SU-DHL-6 (cell line): ENCODE measurements around the gene TRMT6.

ENCODE experiments used
- H2AFZ ChIP-seq: fragments of 200-600 bp; sonication (generic); 2 replicates; pipeline ENCODE4 v1.6.1; 2014; ENCODE audit warnings: low read depth, mild to moderate bottlenecking, moderate library complexity, mixed read lengths, antibody characterized with exemption, low read length; ENCODE audit not compliant: severe bottlenecking
- H3F3A ChIP-seq: fragments of 200-600 bp; shearing (Covaris generic); 2 replicates; pipeline ENCODE4 v1.6.0; 2016; ENCODE audit warnings: antibody characterized with exemption, mild to moderate bottlenecking; ENCODE audit not compliant: insufficient read depth
- H3K27ac ChIP-seq: fragments of 200-600 bp; sonication (generic); 2 replicates; pipeline ENCODE4 v1.5.1; 2016; ENCODE audit warnings: low read depth, mild to moderate bottlenecking, low read length, moderate library complexity, mixed read lengths
- H3K27me3 ChIP-seq: fragments of 200-600 bp; sonication (generic), shearing (Covaris generic); 2 replicates; pipeline ENCODE4 v1.6.0; 2014; ENCODE audit warnings: mild to moderate bottlenecking, low read length
- H3K36me3 ChIP-seq: fragments of 200-600 bp; sonication (generic); 2 replicates; pipeline ENCODE4 v1.6.1; 2014; ENCODE audit warnings: mild to moderate bottlenecking, low read length, mixed read lengths
- H3K4me2 ChIP-seq: fragments of 300-600, 200-600 bp; shearing (Covaris generic), sonication (generic); 2 replicates; pipeline ENCODE4 v1.6.0; 2014; ENCODE audit warnings: low read length, low read depth, mild to moderate bottlenecking; ENCODE audit not compliant: poor library complexity, severe bottlenecking
- H3K4me3 ChIP-seq: fragments of 200-600 bp; sonication (generic); 2 replicates; pipeline ENCODE4 v1.5.1; 2014; ENCODE audit warnings: antibody characterized with exemption, low read length, mild to moderate bottlenecking, mixed read lengths; ENCODE audit not compliant: insufficient read depth, poor library complexity, severe bottlenecking
- H3K79me2 ChIP-seq: fragments of 200-600 bp; sonication (generic); 2 replicates; pipeline ENCODE4 v1.6.1; 2014; ENCODE audit warnings: mild to moderate bottlenecking, low read length, moderate library complexity; ENCODE audit not compliant: insufficient read depth
- H3K9ac ChIP-seq: fragments of 200-600 bp; sonication (generic); 2 replicates; pipeline ENCODE4 v1.7.0; 2014; ENCODE audit warnings: mild to moderate bottlenecking, low read length
- H3K9me2 ChIP-seq: fragments of 200-600 bp; sonication (generic); replicated peaks from 2 replicates; pipeline ENCODE4 v1.6.1; 2014; ENCODE audit warnings: low read length; ENCODE audit not compliant: insufficient read depth
- H3K9me3 ChIP-seq: fragments of 200-600 bp; sonication (generic); 2 replicates; pipeline ENCODE4 v1.6.1; 2014; ENCODE audit warnings: low read length, mixed read lengths; ENCODE audit not compliant: insufficient read depth
- H4K20me1 ChIP-seq: fragments of 200-600 bp; sonication (generic); 2 replicates; pipeline ENCODE4 v1.6.1; 2014; ENCODE audit warnings: low read depth, mild to moderate bottlenecking, antibody characterized with exemption, low read length, moderate library complexity, mixed read lengths
- EZH2phosphoT487 ChIP-seq: fragments of 200-600 bp; sonication (generic), shearing (Covaris generic); conservative IDR thresholded peaks from 2 replicates; pipeline ENCODE4 v1.6.1; 2018; ENCODE audit warnings: mild to moderate bottlenecking, antibody characterized with exemption, low read length, moderate library complexity, mixed read lengths
- TF ChIP-seq, protein P1 (sequence below): fragments of 200-600 bp; sonication (generic); IDR thresholded peaks from one replicate; pipeline ENCODE4 v1.5.1; 2017; ENCODE audit warnings: antibody characterized with exemption, mild to moderate bottlenecking, low read length, moderate library complexity; ENCODE audit not compliant: insufficient read depth, poor library complexity, severe bottlenecking

The TRMT6 gene, protein sequence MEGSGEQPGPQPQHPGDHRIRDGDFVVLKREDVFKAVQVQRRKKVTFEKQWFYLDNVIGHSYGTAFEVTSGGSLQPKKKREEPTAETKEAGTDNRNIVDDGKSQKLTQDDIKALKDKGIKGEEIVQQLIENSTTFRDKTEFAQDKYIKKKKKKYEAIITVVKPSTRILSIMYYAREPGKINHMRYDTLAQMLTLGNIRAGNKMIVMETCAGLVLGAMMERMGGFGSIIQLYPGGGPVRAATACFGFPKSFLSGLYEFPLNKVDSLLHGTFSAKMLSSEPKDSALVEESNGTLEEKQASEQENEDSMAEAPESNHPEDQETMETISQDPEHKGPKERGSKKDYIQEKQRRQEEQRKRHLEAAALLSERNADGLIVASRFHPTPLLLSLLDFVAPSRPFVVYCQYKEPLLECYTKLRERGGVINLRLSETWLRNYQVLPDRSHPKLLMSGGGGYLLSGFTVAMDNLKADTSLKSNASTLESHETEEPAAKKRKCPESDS

DNA sequence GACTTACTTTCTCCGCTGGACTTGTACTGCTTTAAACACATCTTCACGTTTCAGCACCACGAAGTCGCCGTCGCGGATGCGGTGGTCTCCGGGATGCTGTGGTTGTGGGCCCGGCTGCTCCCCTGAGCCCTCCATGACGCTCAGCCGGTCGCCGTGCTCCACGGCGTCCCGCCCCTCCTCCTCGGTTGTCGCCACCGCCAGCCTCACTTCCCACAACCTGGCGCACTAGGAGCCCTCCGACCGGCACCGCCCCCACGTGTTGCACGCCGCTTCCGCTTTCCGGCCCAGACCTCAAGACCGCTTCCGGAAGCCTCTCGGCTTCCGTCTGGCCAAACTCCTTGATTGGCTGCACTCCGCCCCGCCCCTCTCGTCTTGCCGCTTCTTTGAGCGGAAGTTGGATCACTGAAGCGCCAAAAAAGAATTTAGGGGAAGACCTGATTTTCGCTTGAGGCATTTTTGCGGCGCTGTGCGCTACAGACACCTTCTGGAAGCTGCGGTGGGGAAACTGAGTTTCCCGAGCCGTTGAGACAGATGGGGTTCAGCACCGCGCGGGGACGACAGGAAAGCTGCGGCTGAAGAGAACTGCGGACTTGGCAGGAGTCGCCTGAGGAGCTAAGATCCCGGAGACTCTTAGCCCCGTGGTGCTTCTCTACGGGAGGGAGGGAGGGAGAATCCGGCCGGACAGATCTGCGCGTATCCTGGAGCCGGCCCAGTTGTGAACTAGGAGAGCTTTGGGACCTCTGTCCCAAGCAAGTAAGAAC lies at the start of gene TRMT6, which contains the start of gene MCM8:
Gene TRMT6 (minus strand): TSS at position 263 of the 761 bp plus-strand sequence. CDS start 128 bp downstream, at position 135.
Gene MCM8 (plus strand): TSS at position 382 of the 761 bp plus-strand sequence. CDS start 1,364 bp downstream, outside the sequence.
- no peaks in the 10 kb centered on the region for H3F3A ChIP-seq
- peaks cover 41% of the 10 kb centered on the region; the same call in 1 of the 2 replicates for H3K36me3 ChIP-seq
- H3K4me2 ChIP-seq, result peak within 1 kb of the TSS; percentile 96
- peaks cover 71% of the 10 kb centered on the region for H3K79me2 ChIP-seq
- no peak for TF ChIP-seq EZH2phosphoT487
- TF ChIP-seq, protein P1, sequence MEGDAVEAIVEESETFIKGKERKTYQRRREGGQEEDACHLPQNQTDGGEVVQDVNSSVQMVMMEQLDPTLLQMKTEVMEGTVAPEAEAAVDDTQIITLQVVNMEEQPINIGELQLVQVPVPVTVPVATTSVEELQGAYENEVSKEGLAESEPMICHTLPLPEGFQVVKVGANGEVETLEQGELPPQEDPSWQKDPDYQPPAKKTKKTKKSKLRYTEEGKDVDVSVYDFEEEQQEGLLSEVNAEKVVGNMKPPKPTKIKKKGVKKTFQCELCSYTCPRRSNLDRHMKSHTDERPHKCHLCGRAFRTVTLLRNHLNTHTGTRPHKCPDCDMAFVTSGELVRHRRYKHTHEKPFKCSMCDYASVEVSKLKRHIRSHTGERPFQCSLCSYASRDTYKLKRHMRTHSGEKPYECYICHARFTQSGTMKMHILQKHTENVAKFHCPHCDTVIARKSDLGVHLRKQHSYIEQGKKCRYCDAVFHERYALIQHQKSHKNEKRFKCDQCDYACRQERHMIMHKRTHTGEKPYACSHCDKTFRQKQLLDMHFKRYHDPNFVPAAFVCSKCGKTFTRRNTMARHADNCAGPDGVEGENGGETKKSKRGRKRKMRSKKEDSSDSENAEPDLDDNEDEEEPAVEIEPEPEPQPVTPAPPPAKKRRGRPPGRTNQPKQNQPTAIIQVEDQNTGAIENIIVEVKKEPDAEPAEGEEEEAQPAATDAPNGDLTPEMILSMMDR, result no peak
- H3K4me3 ChIP-seq, result peak within 1 kb of the TSS; percentile 95
- H3K9ac ChIP-seq, result peak within 1 kb of the TSS; percentile 80
- no peaks in the 10 kb centered on the region for H3K9me3 ChIP-seq
- no peaks in the 10 kb centered on the region for H4K20me1 ChIP-seq
- peak within 1 kb of the TSS; percentile 57 for H2AFZ ChIP-seq
- H3K9me2 ChIP-seq, result no peaks in the 10 kb centered on the region
- peak within 1 kb of the TSS; percentile 59 for H3K27ac ChIP-seq
- H3K27me3 ChIP-seq, result no peaks in the 10 kb centered on the region

DNA sequence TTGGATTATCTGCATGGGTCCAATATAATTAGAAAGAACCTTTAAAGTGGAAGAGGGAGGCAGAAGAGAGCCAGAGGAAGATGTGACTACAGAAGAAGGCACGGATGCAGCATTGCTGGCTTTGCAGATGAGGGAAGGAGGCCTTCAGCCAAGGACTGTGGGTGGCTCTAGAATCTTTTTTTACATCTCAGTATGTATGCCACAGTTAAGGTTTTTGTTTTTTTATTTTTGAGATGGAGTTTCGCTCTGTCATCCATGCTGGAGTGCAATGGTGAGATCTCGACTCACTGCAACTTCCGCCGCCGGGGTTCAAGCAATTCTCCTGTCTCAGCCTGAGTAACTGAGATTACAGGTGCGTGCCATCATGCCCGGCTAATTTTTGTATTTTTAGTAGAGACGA lies 49.5 kb upstream of the TRMT6 start:
- Histone ChIP-seq H3K27me3 (no peaks in the 10 kb centered on the region), H4K20me1 (no peaks in the 10 kb centered on the region), H3K36me3 (peaks cover 16% of the 10 kb centered on the region), H3K27ac (no peak overlapping the region), H3K9me3 (no peaks in the 10 kb centered on the region), H3K79me2 (no peaks in the 10 kb centered on the region), H2AFZ (no peak overlapping the region), H3K4me2 (no peak overlapping the region), H3K4me3 (no peak overlapping the region), H3F3A (peaks cover 34% of the 10 kb centered on the region), H3K9ac (no peak overlapping the region), H3K9me2 (no peaks in the 10 kb centered on the region)
- TF ChIP-seq, protein P1, result no peak
- no peak for TF ChIP-seq EZH2phosphoT487

DNA sequence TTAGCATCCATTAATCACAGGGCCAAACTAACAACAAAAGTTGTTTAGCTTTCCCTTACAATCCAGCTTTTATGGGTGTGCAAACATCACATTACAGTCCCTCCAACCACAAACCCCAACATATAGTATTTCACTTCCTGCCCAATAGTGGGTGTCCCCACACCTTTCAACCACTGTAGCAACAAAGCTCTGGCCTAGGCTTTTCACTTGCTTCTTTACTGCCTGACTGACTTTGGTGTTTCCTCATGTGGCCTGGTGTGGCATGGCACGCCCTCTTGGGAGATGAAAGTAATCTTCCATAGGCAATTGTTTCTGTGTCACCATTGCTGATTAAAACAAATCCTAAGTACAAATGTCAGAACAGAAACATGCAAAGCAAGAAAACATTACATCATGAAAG lies 46.4 kb upstream of the TRMT6 start:
- Histone ChIP-seq H3K27ac (no peak overlapping the region), H3K4me2 (no peak overlapping the region), H3K9ac (no peak overlapping the region), H3K9me2 (no peaks in the 10 kb centered on the region), H2AFZ (no peak overlapping the region), H3K4me3 (no peak overlapping the region), H3K9me3 (no peaks in the 10 kb centered on the region), H3F3A (peaks cover 22% of the 10 kb centered on the region; the same call in 1 of the 2 replicates), H3K79me2 (no peaks in the 10 kb centered on the region), H3K27me3 (no peaks in the 10 kb centered on the region), H3K36me3 (peaks cover 47% of the 10 kb centered on the region), H4K20me1 (peaks cover 4% of the 10 kb centered on the region; the same call in 1 of the 2 replicates)
- no peak for TF ChIP-seq EZH2phosphoT487
- TF ChIP-seq, protein P1, result no peak
